Left ventricle myocardium inferior (tissue), 1 donor: Measurements from ENCODE around the gene EFR3B. TPM values are rescaled to one million over a fixed set of nuclear protein-coding genes. Genes with fewer than 3 reads are reported as not detected.

Source experiments
- DNase-seq: peaks from one replicate; pipeline ENCODE4 v3.0.0-alpha.2; 2020
- H3K27ac ChIP-seq: fragments of 200-600 bp; replicated peaks from 2 replicates; pipeline ENCODE4 v1.8.0; 2021
- H3K27me3 ChIP-seq: fragments of 200-600 bp; 2 replicates; pipeline ENCODE4 v1.8.0; 2021; ENCODE audit warnings: low read depth
- H3K36me3 ChIP-seq: fragments of 200-600 bp; 2 replicates; pipeline ENCODE4 v1.8.0; 2021
- H3K4me1 ChIP-seq: fragments of 200-600 bp; 2 replicates; pipeline ENCODE4 v1.8.0; 2021
- H3K4me3 ChIP-seq: fragments of 200-600 bp; 2 replicates; pipeline ENCODE4 v1.8.0; 2021; ENCODE audit warnings: mild to moderate bottlenecking, moderate library complexity
- H3K9me3 ChIP-seq: fragments of 200-600 bp; replicated peaks from 2 replicates; pipeline ENCODE4 v1.8.0; 2021
- CTCF ChIP-seq: fragments of 200-600 bp; IDR thresholded peaks from 2 replicates; pipeline ENCODE4 v1.8.0; 2021; ENCODE audit warnings: antibody characterized with exemption, mild to moderate bottlenecking, borderline replicate concordance
- intact Hi-C: fragments of 100-400 bp; cut with micrococcal nuclease; formaldehyde crosslinking; loops from one replicate; pipeline ENCODE4 v1.11.0; 2022
- total RNA-seq: library from RNA; stranded (reverse); fragmentation: NEBNext Ultra II Directional; extraction: Animal tissue kit (Norgen Biotek cat#: 25700); gene quantifications from one replicate; pipeline ENCODE4 v1.2.1, GENCODE V29; 2021
- donor health status: DM: no; HTN: yes; CAD: no; lungs with severe emphysema.

The EFR3B gene
- total RNA-seq, 1 donor from 2014 or later = 8.7 TPM

- no peaks in the 10 kb centered on the region for H3K9me3 ChIP-seq
- no peak for TF ChIP-seq CTCF
- no peaks in the 10 kb centered on the region for H3K4me1 ChIP-seq
- H3K36me3 ChIP-seq = no peaks in the 10 kb centered on the region
- intact Hi-C loops = no loop called here
- DNase-seq = no peak
- no peaks in the 10 kb centered on the region for H3K27me3 ChIP-seq
- H3K4me3 ChIP-seq = no peak overlapping the region
- H3K27ac ChIP-seq = no peak overlapping the region
Measured at GRCh38 chr2:25018681-25019080, 23.2 kb upstream of the EFR3B start.

GRCh38 chr2:25021791-25022362 is 20.0 kb upstream of the EFR3B start:
- Histone ChIP-seq H3K27me3 (no peaks in the 10 kb centered on the region), H3K27ac (no peak overlapping the region), H3K4me3 (no peak overlapping the region), H3K36me3 (no peaks in the 10 kb centered on the region), H3K9me3 (no peaks in the 10 kb centered on the region), H3K4me1 (no peaks in the 10 kb centered on the region)
- no peak for TF ChIP-seq CTCF
- no peak for DNase-seq
- intact Hi-C loops = no loop called here

- no peak overlapping the region for H3K27ac ChIP-seq
- no peaks in the 10 kb centered on the region for H3K9me3 ChIP-seq
- no peaks in the 10 kb centered on the region for H3K4me1 ChIP-seq
- no peak for DNase-seq
- no peak overlapping the region for H3K4me3 ChIP-seq
- intact Hi-C loops = no loop called here
- H3K27me3 ChIP-seq = no peaks in the 10 kb centered on the region
- H3K36me3 ChIP-seq = no peaks in the 10 kb centered on the region
- no peak for TF ChIP-seq CTCF
Measured at GRCh38 chr2:25023333-25023732, 18.5 kb upstream of the EFR3B start.

GRCh38 chr2:25025229-25026007 is 16.5 kb upstream of the EFR3B start:
- H3K4me3 ChIP-seq = no peak overlapping the region
- no peak overlapping the region for H3K27ac ChIP-seq
- no peak for TF ChIP-seq CTCF
- H3K27me3 ChIP-seq = no peaks in the 10 kb centered on the region
- intact Hi-C loops = no loop called here
- H3K4me1 ChIP-seq = no peaks in the 10 kb centered on the region
- no peaks in the 10 kb centered on the region for H3K36me3 ChIP-seq
- no peaks in the 10 kb centered on the region for H3K9me3 ChIP-seq
- no peak for DNase-seq

- Histone ChIP-seq H3K36me3 (no peaks in the 10 kb centered on the region), H3K4me1 (no peaks in the 10 kb centered on the region), H3K9me3 (no peaks in the 10 kb centered on the region), H3K27me3 (no peaks in the 10 kb centered on the region), H3K4me3 (no peak overlapping the region), H3K27ac (no peak overlapping the region)
- no peak for TF ChIP-seq CTCF
- DNase-seq = no peak
- intact Hi-C loops = no loop called here
Measured at GRCh38 chr2:25026008-25026530, 15.8 kb upstream of the EFR3B start.
